AG04450 (cell line): ENCODE results near the gene ZFY. TPM values are rescaled to one million over a fixed set of nuclear protein-coding genes. Genes with fewer than 3 reads are reported as not detected.

Experiments
- CTCF ChIA-PET: fragments of 300-600, 350-600 bp; formaldehyde crosslinking; extraction: SDS; loops from one replicate; lab custom pipeline; 2022; ENCODE audit warnings: antibody characterized with exemption, inconsistent platforms; lab: Charles Lee
- POLR2A ChIA-PET: fragments of 350-600 bp; formaldehyde crosslinking; extraction: SDS; loops from one replicate; lab custom pipeline; 2021; ENCODE audit warnings: antibody characterized with exemption, inconsistent platforms; lab: Yijun Ruan, JAX
- DNase-seq: peaks from one replicate; pipeline ENCODE4 v3.0.0-alpha.2; 2011; ENCODE audit warnings: low read depth, low spot score
- H3K27ac ChIP-seq: one replicate; pipeline ENCODE4 v1.5.1; 2012; ENCODE audit warnings: low read depth, low read length, control low read depth
- H3K27me3 ChIP-seq: one replicate; pipeline ENCODE4 v1.6.0; 2012; ENCODE audit warnings: low read length; ENCODE audit not compliant: control insufficient read depth, insufficient read depth
- H3K4me3 ChIP-seq: 2 replicates; pipeline ENCODE4 v1.5.1; 2011; ENCODE audit warnings: mild to moderate bottlenecking, low read depth, low read length, control low read depth
- H3K9me3 ChIP-seq: 2 replicates; pipeline ENCODE4 v1.5.1; 2012; ENCODE audit warnings: low read length; ENCODE audit not compliant: control insufficient read depth, insufficient read depth
- CTCF ChIP-seq: IDR thresholded peaks from 2 replicates; pipeline ENCODE4 v1.5.1; 2011; ENCODE audit warnings: low read depth, low read length, control low read depth, inconsistent platforms
- polyA plus RNA-seq: library from polyadenylated mRNA; depleted of rRNA; stranded (reverse); fragments of >200 nt; gene quantifications from 2 replicates; pipeline ENCODE4 v1.2.3, GENCODE V29; 2011

Gene ZFY
- polyA plus RNA-seq, 1 experiment = 16.5 TPM

DNA sequence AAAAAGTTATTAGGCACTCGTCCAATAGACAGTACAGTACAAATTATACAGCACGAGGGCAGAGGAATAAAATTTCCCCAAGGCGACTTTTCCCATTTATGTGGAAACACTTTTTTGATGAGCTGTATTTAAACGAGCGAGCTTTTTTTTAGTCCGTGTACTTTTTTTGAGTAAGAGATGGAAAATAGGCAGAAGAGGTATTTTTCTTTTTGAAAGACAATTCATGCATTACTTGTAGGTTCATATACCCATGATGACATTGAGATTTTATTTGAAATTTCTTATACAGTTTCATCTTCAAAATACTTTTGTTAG lies 1.2 kb downstream of the ZFY start:
- H3K27me3 ChIP-seq = no peaks in the 10 kb centered on the region
- no peak for DNase-seq
- no peak for TF ChIP-seq CTCF
- H3K9me3 ChIP-seq = no peaks in the 10 kb centered on the region
- H3K27ac ChIP-seq = no peak overlapping the region
- CTCF ChIA-PET = interaction anchor here (0.8 to 1.5 kb wide), 8 partner anchors 10 to 102 kb away, joined by 3 to 10 read pairs (median 3); no protein-coding TSS in a partner anchor
- H3K4me3 ChIP-seq = peak overlapping the region; percentile 69
- POLR2A ChIA-PET = interaction anchor here (1.1 to 1.5 kb wide), 2 partner anchors 29 to 76 kb away, joined by 3 to 5 read pairs; no protein-coding TSS in a partner anchor

GRCh38 chrY:2937149-2937548 lies 2.0 kb downstream of the ZFY start:
- ChIA-PET CTCF (interaction anchor here (0.8 to 1.5 kb wide), 6 partner anchors 8 to 103 kb away, joined by 3 to 5 read pairs (median 3); no protein-coding TSS in a partner anchor), POLR2A (interaction anchor here (1.1 to 1.5 kb wide), 2 partner anchors 30 to 76 kb away, joined by 3 to 5 read pairs; no protein-coding TSS in a partner anchor)
- Histone ChIP-seq H3K9me3 (no peaks in the 10 kb centered on the region), H3K27me3 (no peaks in the 10 kb centered on the region), H3K4me3 (peak overlapping the region; percentile 69), H3K27ac (no peak overlapping the region)
- no peak for TF ChIP-seq CTCF
- no peak for DNase-seq

DNA sequence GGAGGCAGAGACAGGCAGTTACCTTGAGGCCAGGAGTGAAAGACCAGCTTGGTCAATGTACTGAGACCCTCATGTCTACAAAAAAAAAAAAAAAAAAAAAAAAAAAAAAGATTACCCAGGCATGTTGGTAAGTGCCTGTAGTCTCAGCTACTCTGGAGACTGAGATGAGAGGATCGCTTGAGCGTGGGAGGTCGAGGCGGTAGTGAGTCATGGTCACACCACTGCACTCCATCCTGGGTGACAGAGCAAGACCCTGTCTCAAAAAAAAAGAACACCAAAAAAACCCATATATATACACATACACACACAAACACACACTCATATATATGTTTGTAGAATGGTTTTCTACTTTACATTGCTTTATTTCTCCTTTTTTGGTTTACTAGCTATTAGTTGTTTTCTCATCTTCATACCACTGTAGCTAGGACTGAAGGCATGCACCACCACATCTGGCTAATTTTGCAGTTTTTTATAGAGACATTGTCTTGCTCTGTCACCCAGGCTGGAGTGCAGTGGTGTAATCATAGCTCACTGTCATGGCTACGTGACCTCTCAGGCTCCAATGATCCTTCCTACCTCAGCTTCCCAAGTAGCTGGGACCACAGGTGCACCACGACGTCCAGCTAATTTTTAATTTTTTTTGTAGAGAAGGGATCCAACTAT lies 14.5 kb downstream of the ZFY start:
- TF ChIP-seq CTCF = no peak
- CTCF ChIA-PET = interaction anchor here (1.3 to 2.0 kb wide), 3 partner anchors 13 to 150 kb away, joined by 3 to 10 read pairs (median 3); no protein-coding TSS in a partner anchor

DNA sequence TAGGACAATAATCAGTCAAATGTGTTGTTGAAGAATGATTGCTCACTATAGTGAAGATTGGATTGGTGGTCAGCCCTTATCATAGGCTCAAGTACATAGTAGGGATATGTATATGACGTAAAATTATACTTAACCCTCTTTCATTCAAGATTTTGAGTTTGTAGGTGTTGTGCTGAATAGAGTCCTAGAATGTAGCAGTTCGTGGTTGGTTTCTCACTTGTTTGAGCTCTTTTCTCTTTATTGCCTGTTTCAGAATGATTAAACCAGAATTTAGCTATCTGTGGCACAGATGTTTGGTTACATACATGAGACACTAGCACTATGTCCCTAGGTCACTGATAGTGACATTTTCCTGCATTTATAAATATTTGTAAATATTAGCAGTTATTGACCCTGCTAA lies 15.5 kb downstream of the ZFY start:
- DNase-seq = no peak
- POLR2A ChIA-PET = no interaction called here
- Histone ChIP-seq H3K27me3 (no peaks in the 10 kb centered on the region), H3K4me3 (no peak overlapping the region), H3K27ac (no peak overlapping the region), H3K9me3 (no peaks in the 10 kb centered on the region)
- CTCF ChIA-PET = interaction anchor here (2.0 kb wide), 1 partner anchor 14 kb away, joined by 10 read pairs; no protein-coding TSS in a partner anchor
- TF ChIP-seq CTCF = no peak

More for the DNA sequence above, 14.5 kb downstream of the ZFY start:
- H3K27ac ChIP-seq = no peak overlapping the region
- H3K9me3 ChIP-seq = no peaks in the 10 kb centered on the region
- POLR2A ChIA-PET = no interaction called here
- no peaks in the 10 kb centered on the region for H3K27me3 ChIP-seq
- no peak overlapping the region for H3K4me3 ChIP-seq
- no peak for DNase-seq

- Histone ChIP-seq H3K27me3 (no peaks in the 10 kb centered on the region), H3K4me3 (no peak overlapping the region), H3K27ac (no peak overlapping the region), H3K9me3 (no peaks in the 10 kb centered on the region)
- no peak for DNase-seq
- ChIA-PET CTCF (no interaction called here), POLR2A (no interaction called here)
- TF ChIP-seq CTCF = no peak
These were observed 17.7 kb downstream of the ZFY start for GRCh38 chrY:2952912-2953311.
